ENCODE data around the gene TLE1. TPM values are rescaled to one million over a fixed set of nuclear protein-coding genes. Genes with fewer than 3 reads are reported as not detected.

TLE1 gene
- total and polyA plus RNA-seq, 12 donors = 33.3 to 76.9 (median 49.8) TPM

DNA sequence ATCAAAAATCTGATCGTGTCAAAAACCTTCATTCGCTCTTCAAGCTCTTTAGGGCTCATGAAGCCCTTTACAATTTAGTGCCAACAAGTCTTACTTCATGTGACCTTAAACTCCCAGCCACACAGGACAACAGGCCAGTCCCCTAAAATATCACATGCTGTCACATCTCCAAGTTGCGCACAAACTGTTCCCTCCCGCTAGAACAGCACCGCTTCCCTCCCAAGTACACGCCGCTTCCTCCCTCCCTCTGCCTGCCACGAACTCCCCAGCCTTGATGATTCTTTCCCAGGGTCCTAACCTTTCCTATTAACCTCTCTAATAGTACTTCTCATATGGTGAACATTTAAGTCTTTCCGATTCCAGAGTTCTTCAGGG lies 91.2 kb downstream of the TLE1 start:
- Histone ChIP-seq H3K9me3 (replicated peaks in 1 of 3) (no peaks in the 10 kb centered on the region), H3K27ac (peak overlapping the region in 1 of 5 donors; percentile 46), H3K27me3 (no peaks in the 10 kb centered on the region), H3K4me3 (no peak overlapping the region), H3K4me1 (replicated peaks in 1 of 2) (peaks cover 0 to 33% of the 10 kb centered on the region in 2 donors), H3K36me3 (replicated peaks in 1 of 2) (no peaks in the 10 kb centered on the region)
- no peak for DNase-seq
- 87 to 91% (median 89%) methylated on average over 8 to 9 of the region's 9 CpGs for WGBS, 4 donors
- TF ChIP-seq, protein P1, sequence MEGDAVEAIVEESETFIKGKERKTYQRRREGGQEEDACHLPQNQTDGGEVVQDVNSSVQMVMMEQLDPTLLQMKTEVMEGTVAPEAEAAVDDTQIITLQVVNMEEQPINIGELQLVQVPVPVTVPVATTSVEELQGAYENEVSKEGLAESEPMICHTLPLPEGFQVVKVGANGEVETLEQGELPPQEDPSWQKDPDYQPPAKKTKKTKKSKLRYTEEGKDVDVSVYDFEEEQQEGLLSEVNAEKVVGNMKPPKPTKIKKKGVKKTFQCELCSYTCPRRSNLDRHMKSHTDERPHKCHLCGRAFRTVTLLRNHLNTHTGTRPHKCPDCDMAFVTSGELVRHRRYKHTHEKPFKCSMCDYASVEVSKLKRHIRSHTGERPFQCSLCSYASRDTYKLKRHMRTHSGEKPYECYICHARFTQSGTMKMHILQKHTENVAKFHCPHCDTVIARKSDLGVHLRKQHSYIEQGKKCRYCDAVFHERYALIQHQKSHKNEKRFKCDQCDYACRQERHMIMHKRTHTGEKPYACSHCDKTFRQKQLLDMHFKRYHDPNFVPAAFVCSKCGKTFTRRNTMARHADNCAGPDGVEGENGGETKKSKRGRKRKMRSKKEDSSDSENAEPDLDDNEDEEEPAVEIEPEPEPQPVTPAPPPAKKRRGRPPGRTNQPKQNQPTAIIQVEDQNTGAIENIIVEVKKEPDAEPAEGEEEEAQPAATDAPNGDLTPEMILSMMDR (IDR thresholded peaks at IDR 0.05) = no peak
- TF ChIP-seq POLR2A (IDR thresholded peaks at IDR 0.05) = no peak
- intact Hi-C loops (cut with DNase I) = no loop called here

GRCh38 chr9:81597419-81598122 lies 91.8 kb downstream of the TLE1 start:
- WGBS, 4 donors = 83 to 88% (median 87%) methylated on average over 12 of the region's 12 CpGs
- no peaks in the 10 kb centered on the region for H3K9me3 ChIP-seq (replicated peaks in 1 of 3)
- intact Hi-C loops (cut with DNase I) = no loop called here
- DNase-seq = no peak
- H3K27me3 ChIP-seq = no peaks in the 10 kb centered on the region
- H3K36me3 ChIP-seq (replicated peaks in 1 of 2) = no peaks in the 10 kb centered on the region
- H3K4me3 ChIP-seq = no peak overlapping the region
- peaks cover 0 to 39% of the 10 kb centered on the region in 2 donors for H3K4me1 ChIP-seq (replicated peaks in 1 of 2)
- peak overlapping the region in 1 of 5 donors; percentile 46 for H3K27ac ChIP-seq
- TF ChIP-seq POLR2A (IDR thresholded peaks at IDR 0.05) = no peak
- TF ChIP-seq, protein P1 (IDR thresholded peaks at IDR 0.05) = no peak

DNA sequence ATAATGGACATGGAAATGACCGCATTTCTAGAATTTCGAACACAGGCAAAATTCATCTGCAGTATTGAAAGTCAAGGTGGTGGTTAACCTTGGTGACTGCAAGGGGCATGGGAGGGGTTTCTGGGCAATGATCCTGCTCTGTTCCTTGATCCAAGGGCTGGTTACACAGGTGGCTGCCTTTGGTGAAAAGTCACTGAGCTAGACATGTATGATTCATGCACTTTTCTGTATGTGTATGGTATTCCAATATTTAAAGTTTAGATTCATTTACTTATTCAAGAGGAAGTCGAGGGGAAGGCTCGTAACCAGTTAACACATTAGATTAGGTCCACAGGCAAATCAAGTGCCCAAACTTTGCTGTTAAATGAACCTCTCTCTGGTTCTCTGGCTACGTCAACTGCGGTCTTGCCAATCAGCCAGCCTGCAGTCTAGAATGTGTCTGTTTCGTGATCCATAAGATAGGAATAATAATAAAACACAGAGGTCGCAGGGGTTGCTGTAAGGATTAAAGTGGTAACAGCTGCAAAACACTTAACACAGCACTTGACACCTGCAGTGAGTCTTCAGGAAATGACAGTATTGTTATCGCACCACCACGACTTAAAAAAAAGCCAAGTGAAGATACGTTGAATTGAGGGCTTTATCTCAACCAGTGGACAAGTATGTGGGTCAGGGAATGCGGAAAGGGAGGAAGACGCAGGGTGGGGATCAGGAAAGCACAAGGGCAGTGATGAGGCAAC lies 92.5 kb downstream of the TLE1 start:
- intact Hi-C loops (cut with DNase I) = no loop called here

More for the DNA sequence above, 92.5 kb downstream of the TLE1 start:
- Histone ChIP-seq H3K9me3 (replicated peaks in 1 of 3) (no peaks in the 10 kb centered on the region), H3K27ac (no peak overlapping the region), H3K27me3 (no peaks in the 10 kb centered on the region), H3K4me1 (replicated peaks in 1 of 2) (peaks cover 0 to 42% of the 10 kb centered on the region in 2 donors), H3K4me3 (no peak overlapping the region), H3K36me3 (replicated peaks in 1 of 2) (no peaks in the 10 kb centered on the region)
- 84 to 88% (median 84%) methylated on average over 13 of the region's 13 CpGs for WGBS, 4 donors
- no peak for DNase-seq
- no peak for TF ChIP-seq POLR2A (IDR thresholded peaks at IDR 0.05)
- TF ChIP-seq, protein P1 (IDR thresholded peaks at IDR 0.05) = no peak

Measured in adrenal gland (tissue), 12 donors.